Measurements from ENCODE around the gene EMX1. TPM values are rescaled to one million over a fixed set of nuclear protein-coding genes. Genes with fewer than 3 reads are reported as not detected.

The EMX1 gene
- total and polyA plus RNA-seq, 2 of the 13 experiments (the other 11 are each of a cell fraction or from before 2014, with no cell fraction given) = 0.62 to 4.9 TPM

GRCh38 chr2:72888438-72889202 is 28.7 kb upstream of the EMX1 start (continued):
- TF ChIP-seq GPBP1L1 (CRISPR knock-in tag; IDR thresholded peaks at IDR 0.05) (no peak), ZNF350 (CRISPR knock-in tag; IDR thresholded peaks at IDR 0.05; ENCODE audit: borderline replicate concordance, low read depth) (no peak; the same call in 1 of the 2 replicates), SP2 (CRISPR knock-in tag; IDR thresholded peaks at IDR 0.05) (no peak), TRAFD1 (CRISPR knock-in tag; IDR thresholded peaks at IDR 0.05; ENCODE audit: borderline replicate concordance) (no peak), ZBTB4 (CRISPR knock-in tag; IDR thresholded peaks at IDR 0.05; ENCODE audit: borderline replicate concordance) (no peak; the same call in 1 of the 2 replicates), TEAD2 (CRISPR knock-in tag; IDR thresholded peaks at IDR 0.05) (no peak), CBX1 (IDR thresholded peaks at IDR 0.05; ENCODE audit: low read depth) (no peak), SOX6 (IDR thresholded peaks at IDR 0.05) (no peak), SOX6 (CRISPR knock-in tag; IDR thresholded peaks at IDR 0.05) (peak; percentile 97), HNF4G (IDR thresholded peaks at IDR 0.05; ENCODE audit: borderline replicate concordance, low read depth, low read length) (peak; percentile 71; the same call in 1 of the 2 replicates), HNF4G (CRISPR knock-in tag; IDR thresholded peaks at IDR 0.05; ENCODE audit: borderline replicate concordance, low read depth) (no peak), ZNF224 (CRISPR knock-in tag; IDR thresholded peaks at IDR 0.05) (no peak), ATF2 (CRISPR knock-in tag; IDR thresholded peaks at IDR 0.05) (no peak), AKAP8 (CRISPR knock-in tag; IDR thresholded peaks at IDR 0.05) (no peak; the same call in 1 of the 2 replicates), ZNF513 (CRISPR knock-in tag; conservative IDR thresholded peaks at IDR 0.05) (no peak), SIX4 (CRISPR knock-in tag; IDR thresholded peaks at IDR 0.05) (no peak), SATB2 (CRISPR knock-in tag; IDR thresholded peaks at IDR 0.05) (no peak), CREB3 (CRISPR knock-in tag; IDR thresholded peaks at IDR 0.05) (no peak)

Measured in HepG2 (cell line).